Nephron (organoid): Measurements from ENCODE around the gene TTF2.
"Not testable (repeated sequence)": the region's sequence is repeated elsewhere in the genome, so short reads cannot be mapped to it uniquely, and the experiment has no call there.

Experiments
- H3K27ac Mint-ChIP-seq, 3 experiments: 2 replicates each; pipeline ENCODE4 v1.8.0; 2020; ENCODE audit warnings: mixed read lengths in 3 of 3, mild to moderate bottlenecking in 2 of 3, moderate library complexity in 1 of 3
- H3K27me3 Mint-ChIP-seq: 2 replicates; pipeline ENCODE4 v1.8.0; 2021; ENCODE audit warnings: low read depth, mild to moderate bottlenecking, moderate library complexity, mixed read lengths
- H3K36me3 Mint-ChIP-seq: 2 replicates; pipeline ENCODE4 v1.8.0; 2020; ENCODE audit warnings: low read depth, mixed read lengths
- H3K4me1 Mint-ChIP-seq: 2 replicates; pipeline ENCODE4 v1.8.0; 2020; ENCODE audit warnings: mixed read lengths
- H3K4me3 Mint-ChIP-seq, 3 experiments: 2 replicates each; pipeline ENCODE4 v1.8.0; 2020; ENCODE audit warnings: mild to moderate bottlenecking in 3 of 3, mixed read lengths in 3 of 3, moderate library complexity in 2 of 3
- H3K9me3 Mint-ChIP-seq: 2 replicates; pipeline ENCODE4 v1.8.0; 2020; ENCODE audit warnings: mixed read lengths
- TF ChIP-seq, protein P1 (sequence below), 3 experiments: fragments of 200-600 bp; sonication (generic); IDR thresholded peaks; one replicate each; pipeline ENCODE4 v1.5.0; 2021; ENCODE audit warnings: antibody characterized with exemption in 3 of 3; ENCODE audit not compliant: unreplicated experiment in 3 of 3

Gene TTF2

GRCh38 chr1:117150316-117150715 lies 90.2 kb downstream of the TTF2 start:
- no peak overlapping the region for H3K27ac Mint-ChIP-seq
- TF ChIP-seq, protein P1, sequence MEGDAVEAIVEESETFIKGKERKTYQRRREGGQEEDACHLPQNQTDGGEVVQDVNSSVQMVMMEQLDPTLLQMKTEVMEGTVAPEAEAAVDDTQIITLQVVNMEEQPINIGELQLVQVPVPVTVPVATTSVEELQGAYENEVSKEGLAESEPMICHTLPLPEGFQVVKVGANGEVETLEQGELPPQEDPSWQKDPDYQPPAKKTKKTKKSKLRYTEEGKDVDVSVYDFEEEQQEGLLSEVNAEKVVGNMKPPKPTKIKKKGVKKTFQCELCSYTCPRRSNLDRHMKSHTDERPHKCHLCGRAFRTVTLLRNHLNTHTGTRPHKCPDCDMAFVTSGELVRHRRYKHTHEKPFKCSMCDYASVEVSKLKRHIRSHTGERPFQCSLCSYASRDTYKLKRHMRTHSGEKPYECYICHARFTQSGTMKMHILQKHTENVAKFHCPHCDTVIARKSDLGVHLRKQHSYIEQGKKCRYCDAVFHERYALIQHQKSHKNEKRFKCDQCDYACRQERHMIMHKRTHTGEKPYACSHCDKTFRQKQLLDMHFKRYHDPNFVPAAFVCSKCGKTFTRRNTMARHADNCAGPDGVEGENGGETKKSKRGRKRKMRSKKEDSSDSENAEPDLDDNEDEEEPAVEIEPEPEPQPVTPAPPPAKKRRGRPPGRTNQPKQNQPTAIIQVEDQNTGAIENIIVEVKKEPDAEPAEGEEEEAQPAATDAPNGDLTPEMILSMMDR (IDR thresholded peaks at IDR 0.05; ENCODE audit: unreplicated experiment in 3 of 3): no peak
- H3K4me1 Mint-ChIP-seq: peaks cover 37% of the 10 kb centered on the region
- no peaks in the 10 kb centered on the region for H3K9me3 Mint-ChIP-seq
- H3K36me3 Mint-ChIP-seq: no peaks in the 10 kb centered on the region
- H3K27me3 Mint-ChIP-seq: peaks cover 4% of the 10 kb centered on the region
- H3K4me3 Mint-ChIP-seq: no peak overlapping the region

DNA sequence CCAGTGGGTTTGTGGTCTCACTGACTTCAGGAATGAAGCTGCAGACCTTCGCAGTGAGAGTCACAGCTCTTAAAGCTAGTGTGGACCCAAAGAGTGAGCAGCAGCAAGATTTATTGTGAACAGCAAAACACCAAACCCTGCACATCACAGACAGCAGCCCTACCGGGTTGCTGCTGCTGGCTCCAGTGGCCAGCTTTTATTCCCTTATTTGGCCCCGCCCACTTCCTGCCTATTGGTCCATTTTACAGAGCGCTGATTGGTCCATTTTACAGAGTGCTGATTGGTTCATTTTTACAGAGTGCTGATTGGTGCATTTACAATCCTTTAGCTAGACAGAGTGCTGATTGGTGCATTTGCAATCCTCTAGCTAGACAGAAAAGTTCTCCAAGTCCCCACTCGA lies 91.2 kb downstream of the TTF2 start:
- peaks cover 32% of the 10 kb centered on the region for H3K4me1 Mint-ChIP-seq
- not testable (repeated sequence) for H3K36me3 Mint-ChIP-seq, H3K27ac Mint-ChIP-seq, H3K27me3 Mint-ChIP-seq, H3K9me3 Mint-ChIP-seq, H3K4me3 Mint-ChIP-seq
